ENCODE data around the gene SBF2.

Gene SBF2

GRCh38 chr11:10302359-10302743 is 8.3 kb upstream of the SBF2 start:
- no peak for DNase-seq (ENCODE audit: low spot score)

- no peak for DNase-seq (ENCODE audit: low spot score)
Observed at GRCh38 chr11:10301656-10302358, 7.8 kb upstream of the SBF2 start.

GRCh38 chr11:10298342-10298741 is 4.3 kb upstream of the SBF2 start:
- DNase-seq (ENCODE audit: low spot score) = no peak

GRCh38 chr11:10295064-10295901 is 1.3 kb upstream of the SBF2 start:
- DNase-seq (ENCODE audit: low spot score) = no peak

GRCh38 chr11:10294290-10294953 is 403 bp upstream of the SBF2 start:
- DNase-seq (ENCODE audit: low spot score) = no peak

- DNase-seq (ENCODE audit: low spot score) = no peak
Observed at GRCh38 chr11:10291801-10292638, 2.0 kb downstream of the SBF2 start.

- no peak for DNase-seq (ENCODE audit: low spot score)
Observed at GRCh38 chr11:10289765-10290380, 4.1 kb downstream of the SBF2 start.

- no peak for DNase-seq (ENCODE audit: low spot score)
Observed at GRCh38 chr11:10288881-10289764, 4.9 kb downstream of the SBF2 start.

- no peak for DNase-seq (ENCODE audit: low spot score)
Observed at GRCh38 chr11:10287766-10288715, 6.0 kb downstream of the SBF2 start.

- DNase-seq (ENCODE audit: low spot score) = no peak
Observed at GRCh38 chr11:10287140-10287539, 6.9 kb downstream of the SBF2 start.

GRCh38 chr11:10285148-10285802 is 8.7 kb downstream of the SBF2 start:
- DNase-seq (ENCODE audit: low spot score) = no peak

GRCh38 chr11:10283991-10284390 is 10.0 kb downstream of the SBF2 start:
- no peak for DNase-seq (ENCODE audit: low spot score)

- no peak for DNase-seq (ENCODE audit: low spot score)
Observed at GRCh38 chr11:10282117-10282516, 11.9 kb downstream of the SBF2 start.

- no peak for DNase-seq (ENCODE audit: low spot score)
Observed at GRCh38 chr11:10275714-10276113, 18.3 kb downstream of the SBF2 start.

- DNase-seq (ENCODE audit: low spot score) = no peak
Observed at GRCh38 chr11:10274726-10275125, 19.3 kb downstream of the SBF2 start.

GRCh38 chr11:10273738-10274137 is 20.3 kb downstream of the SBF2 start:
- DNase-seq (ENCODE audit: low spot score) = no peak

- no peak for DNase-seq (ENCODE audit: low spot score)
Observed at GRCh38 chr11:10272132-10272531, 21.9 kb downstream of the SBF2 start.

- DNase-seq (ENCODE audit: low spot score) = no peak
Observed at GRCh38 chr11:10268746-10269488, 25.1 kb downstream of the SBF2 start.

Data from putamen (tissue), 1 donor.